ENCODE measurements around the gene TAGAP.

DNA sequence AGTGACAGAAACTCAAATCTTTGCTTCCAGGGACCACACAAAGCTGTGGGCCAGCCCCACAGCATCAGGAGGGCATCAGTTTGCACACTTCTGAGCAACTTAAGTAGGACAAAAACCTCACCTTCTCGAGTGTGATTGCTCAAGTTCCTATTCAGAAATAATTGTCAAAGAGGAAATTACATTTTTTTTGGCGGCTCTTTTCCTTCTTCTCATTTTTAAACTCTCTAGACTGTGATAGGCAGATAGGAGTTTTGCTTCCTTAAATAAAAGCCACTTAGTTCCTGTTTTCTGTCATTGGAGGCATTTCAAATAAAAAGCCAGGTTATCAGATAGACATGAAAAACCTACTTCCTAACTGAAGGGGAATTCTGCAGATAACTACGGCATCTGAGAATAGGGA, 11.2 kb upstream of the TAGAP start:
- TF ChIP-seq EZH2 (IDR thresholded peaks at IDR 0.05; ENCODE audit: insufficient read depth, poor library complexity, severe bottlenecking) (no peak), EZH2phosphoT487 (IDR thresholded peaks at IDR 0.05; ENCODE audit: insufficient read depth, low read depth) (no peak)

Measured in GM23248 (cell line).